ENCODE measurements around the gene RHBDL3.
"Not testable (repeated sequence)": the region's sequence is repeated elsewhere in the genome, so short reads cannot be mapped to it uniquely, and the experiment has no call there.

Gene RHBDL3

GRCh38 chr17:32289471-32290070 is 23.9 kb downstream of the RHBDL3 start:
- in situ Hi-C loops (cut with MboI; ENCODE audit: low sequenced_read_pairs) = no loop called here

- in situ Hi-C loops (cut with MboI; ENCODE audit: low sequenced_read_pairs) = no loop called here
Measured at GRCh38 chr17:32292094-32292493, 26.5 kb downstream of the RHBDL3 start.

- in situ Hi-C loops (cut with MboI; ENCODE audit: low sequenced_read_pairs) = no loop called here
Measured at GRCh38 chr17:32297424-32297823, 31.8 kb downstream of the RHBDL3 start.

- in situ Hi-C loops (cut with MboI; ENCODE audit: low sequenced_read_pairs) = no loop called here
Measured at GRCh38 chr17:32297860-32298259, 32.2 kb downstream of the RHBDL3 start.

- in situ Hi-C loops (cut with MboI; ENCODE audit: low sequenced_read_pairs) = no loop called here
Measured at GRCh38 chr17:32298298-32298697, 32.7 kb downstream of the RHBDL3 start.

GRCh38 chr17:32298721-32299579 is 33.3 kb downstream of the RHBDL3 start:
- in situ Hi-C loops (cut with MboI; ENCODE audit: low sequenced_read_pairs) = no loop called here

GRCh38 chr17:32299580-32300164 is 34.0 kb downstream of the RHBDL3 start:
- in situ Hi-C loops (cut with MboI; ENCODE audit: low sequenced_read_pairs) = no loop called here

- in situ Hi-C loops (cut with MboI; ENCODE audit: low sequenced_read_pairs) = no loop called here
Measured at GRCh38 chr17:32302037-32302436, 36.4 kb downstream of the RHBDL3 start.

GRCh38 chr17:32302860-32303649 is 37.4 kb downstream of the RHBDL3 start:
- in situ Hi-C loops (cut with MboI; ENCODE audit: low sequenced_read_pairs) = no loop called here

GRCh38 chr17:32303781-32304288 is 38.2 kb downstream of the RHBDL3 start:
- in situ Hi-C loops (cut with MboI; ENCODE audit: low sequenced_read_pairs) = no loop called here

- in situ Hi-C loops (cut with MboI; ENCODE audit: low sequenced_read_pairs) = no loop called here
Measured at GRCh38 chr17:32305049-32305448, 39.4 kb downstream of the RHBDL3 start.

- in situ Hi-C loops (cut with MboI; ENCODE audit: low sequenced_read_pairs) = no loop called here
Measured at GRCh38 chr17:32307658-32308057, 42.0 kb downstream of the RHBDL3 start.

- in situ Hi-C loops (cut with MboI; ENCODE audit: low sequenced_read_pairs) = no loop called here
Measured at GRCh38 chr17:32311028-32311536, 45.5 kb downstream of the RHBDL3 start.

- in situ Hi-C loops (cut with MboI; ENCODE audit: low sequenced_read_pairs) = no loop called here
Measured at GRCh38 chr17:32314636-32315035, 49.0 kb downstream of the RHBDL3 start.

GRCh38 chr17:32315171-32315570 is 49.5 kb downstream of the RHBDL3 start:
- in situ Hi-C loops (cut with MboI; ENCODE audit: low sequenced_read_pairs) = no loop called here

- in situ Hi-C loops (cut with MboI; ENCODE audit: low sequenced_read_pairs) = not testable (repeated sequence)
Measured at GRCh38 chr17:32316653-32317052, 51.0 kb downstream of the RHBDL3 start.

- in situ Hi-C loops (cut with MboI; ENCODE audit: low sequenced_read_pairs) = no loop called here
Measured at GRCh38 chr17:32317353-32317752, 51.7 kb downstream of the RHBDL3 start.

GRCh38 chr17:32318071-32318470 is 52.4 kb downstream of the RHBDL3 start:
- in situ Hi-C loops (cut with MboI; ENCODE audit: low sequenced_read_pairs) = no loop called here

- in situ Hi-C loops (cut with MboI; ENCODE audit: low sequenced_read_pairs) = no loop called here
Measured at GRCh38 chr17:32319548-32319905, 53.9 kb downstream of the RHBDL3 start.

- in situ Hi-C loops (cut with MboI; ENCODE audit: low sequenced_read_pairs) = not testable (repeated sequence)
Measured at GRCh38 chr17:32320080-32320479, 54.4 kb downstream of the RHBDL3 start.

- in situ Hi-C loops (cut with MboI; ENCODE audit: low sequenced_read_pairs) = no loop called here
Measured at GRCh38 chr17:32320847-32321246, 55.2 kb downstream of the RHBDL3 start.

Measured in HL-60/S4 treated with retinoic acid at 250 ng/mL for 4 days and 3 days (cell line).